ENCODE data around the gene ZNF638. TPM values are rescaled to one million over a fixed set of nuclear protein-coding genes. Genes with fewer than 3 reads are reported as not detected.
"Not testable (repeated sequence)": the region's sequence is repeated elsewhere in the genome, so short reads cannot be mapped to it uniquely, and the experiment has no call there.

Gene ZNF638
- total and polyA plus RNA-seq, 8 donors: 92.1 to 280 (median 221) TPM

GRCh38 chr2:71299507-71299906 lies 32.1 kb upstream of the ZNF638 start:
- Histone ChIP-seq H3K27me3 (no peaks in the 10 kb centered on the region), H3K9me3 (no peaks in the 10 kb centered on the region), H3K4me3 (no peak overlapping the region), H3K27ac (no peak overlapping the region), H3K36me3 (no peaks in the 10 kb centered on the region), H3K4me1 (no peaks in the 10 kb centered on the region)
- intact Hi-C loops (cut with DNase I): no loop called here
- TF ChIP-seq CTCF (IDR thresholded peaks at IDR 0.05): peak; percentile 69 to 80
- ATAC-seq (peak; percentile 72), DNase-seq (peak in 2 of 4 donors; percentile 31 to 38)

DNA sequence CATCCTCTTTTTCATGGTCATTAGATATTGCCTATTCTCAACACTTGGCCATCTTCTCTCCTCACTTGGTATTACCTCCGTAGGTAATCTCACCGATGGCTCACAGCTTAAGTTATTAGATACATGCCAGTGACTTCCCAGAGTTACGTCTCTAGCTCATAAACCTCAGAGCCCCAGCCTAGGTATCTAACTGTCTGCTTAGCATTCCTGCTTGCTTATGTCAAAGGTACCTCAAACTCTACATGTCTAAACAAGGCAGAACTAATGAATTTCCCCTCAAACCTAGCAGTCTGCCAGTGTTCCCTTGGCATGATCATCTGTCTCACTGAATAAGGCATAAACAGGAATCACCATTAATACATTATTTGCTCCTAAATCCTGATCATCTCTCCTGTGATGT lies 27.7 kb upstream of the ZNF638 start:
- Histone ChIP-seq H3K36me3 (no peaks in the 10 kb centered on the region), H3K9me3 (no peaks in the 10 kb centered on the region), H3K27me3 (no peaks in the 10 kb centered on the region), H3K27ac (no peak overlapping the region), H3K4me3 (no peak overlapping the region), H3K4me1 (no peaks in the 10 kb centered on the region)
- TF ChIP-seq CTCF (IDR thresholded peaks at IDR 0.05): no peak
- no peak for DNase-seq
- ATAC-seq: no peak
- intact Hi-C loops (cut with DNase I): loop anchor here in 1 of 2 donors (5.0 kb wide), 1 partner anchor 203 kb away; no protein-coding TSS in a partner anchor

DNA sequence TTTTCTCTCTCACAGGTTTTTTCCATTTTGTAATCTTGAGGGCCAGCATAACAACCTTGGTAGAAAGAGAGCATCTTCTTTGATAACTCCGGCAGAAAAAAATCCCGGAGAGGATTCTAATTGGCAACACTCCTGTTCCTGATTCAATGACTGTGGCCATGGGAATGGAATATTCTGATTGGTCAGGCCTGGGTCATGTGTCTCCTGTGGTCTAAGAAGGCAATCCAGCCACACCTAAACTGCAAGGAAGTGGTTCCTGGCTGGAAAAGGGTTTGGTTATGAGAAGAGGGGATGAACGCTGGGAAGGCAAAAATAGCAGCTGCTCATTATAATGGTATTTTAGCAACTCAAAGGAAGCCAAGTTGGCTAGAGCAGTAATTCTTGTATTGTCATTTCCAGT lies 24.8 kb upstream of the ZNF638 start:
- intact Hi-C loops (cut with DNase I): no loop called here
- Histone ChIP-seq H3K27me3 (no peaks in the 10 kb centered on the region), H3K4me3 (no peak overlapping the region), H3K9me3 (no peaks in the 10 kb centered on the region), H3K36me3 (no peaks in the 10 kb centered on the region), H3K4me1 (no peaks in the 10 kb centered on the region), H3K27ac (no peak overlapping the region)
- DNase-seq (no peak), ATAC-seq (peak; percentile 26)
- no peak for TF ChIP-seq CTCF (IDR thresholded peaks at IDR 0.05)

GRCh38 chr2:71313016-71313766 lies 18.4 kb upstream of the ZNF638 start:
- ATAC-seq: no peak
- no peak for TF ChIP-seq CTCF (IDR thresholded peaks at IDR 0.05)

DNA sequence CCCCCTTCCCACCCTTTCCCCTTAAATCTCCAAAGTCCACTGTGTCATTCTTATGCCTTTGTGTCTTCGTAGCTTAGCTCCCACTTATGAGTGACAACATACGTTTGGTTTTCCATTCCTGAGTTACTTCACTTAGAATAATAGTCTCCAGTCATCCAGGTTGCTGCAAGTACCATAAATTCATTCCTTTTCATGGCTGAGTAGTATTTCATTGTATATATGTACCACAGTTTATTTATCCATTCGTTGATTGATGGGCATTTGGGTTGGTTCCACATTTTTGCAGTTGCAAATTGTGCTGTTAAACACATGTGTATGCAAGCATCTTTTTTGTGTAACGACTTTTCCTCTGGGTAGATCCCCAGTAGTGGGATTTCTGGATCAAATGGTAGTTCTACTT lies 14.5 kb upstream of the ZNF638 start:
- Histone ChIP-seq H3K4me3 (no peak overlapping the region), H3K4me1 (no peaks in the 10 kb centered on the region), H3K36me3 (no peaks in the 10 kb centered on the region), H3K9me3 (peaks cover 0 to 47% of the 10 kb centered on the region in 2 donors), H3K27ac (no peak overlapping the region), H3K27me3 (no peaks in the 10 kb centered on the region)
- intact Hi-C loops (cut with DNase I): no loop called here
- ATAC-seq (no peak), DNase-seq (no peak)
- TF ChIP-seq CTCF (IDR thresholded peaks at IDR 0.05): no peak

More at GRCh38 chr2:71313016-71313766, 18.4 kb upstream of the ZNF638 start:
- Histone ChIP-seq H3K27ac (no peak overlapping the region), H3K4me3 (no peak overlapping the region), H3K27me3 (no peaks in the 10 kb centered on the region), H3K36me3 (no peaks in the 10 kb centered on the region), H3K4me1 (no peaks in the 10 kb centered on the region), H3K9me3 (peaks cover 0 to 12% of the 10 kb centered on the region in 2 donors)
- intact Hi-C loops (cut with DNase I): no loop called here
- no peak for DNase-seq

GRCh38 chr2:71317900-71318299 lies 13.7 kb upstream of the ZNF638 start:
- DNase-seq; intact Hi-C loops (cut with DNase I); H3K36me3 ChIP-seq; ATAC-seq; H3K27ac ChIP-seq; H3K4me1 ChIP-seq; H3K4me3 ChIP-seq; H3K27me3 ChIP-seq: not testable (repeated sequence)
- peaks cover 0 to 49% of the 10 kb centered on the region in 2 donors for H3K9me3 ChIP-seq

All from left lung (tissue), 10 donors.